ENCODE measurements around the gene TMEM86B.

TMEM86B gene

GRCh38 chr19:55264531-55264930 lies 36.0 kb upstream of the TMEM86B start:
- peaks cover 43% of the 10 kb centered on the region for H3K36me3 Mint-ChIP-seq (ENCODE audit: low read depth)
- intact Hi-C loops (cut with micrococcal nuclease): no loop called here
- no peak overlapping the region for H3K4me3 Mint-ChIP-seq
- H3K27me3 Mint-ChIP-seq: no peaks in the 10 kb centered on the region
- peaks cover 2% of the 10 kb centered on the region for H3K4me1 Mint-ChIP-seq (ENCODE audit: low read depth)
- no peak overlapping the region for H3K27ac Mint-ChIP-seq
- peaks cover 17% of the 10 kb centered on the region for H3K9me3 Mint-ChIP-seq

- intact Hi-C loops (cut with micrococcal nuclease): no loop called here
- peaks cover 39% of the 10 kb centered on the region for H3K36me3 Mint-ChIP-seq (ENCODE audit: low read depth)
- peaks cover 13% of the 10 kb centered on the region for H3K4me1 Mint-ChIP-seq (ENCODE audit: low read depth)
- peaks cover 17% of the 10 kb centered on the region for H3K9me3 Mint-ChIP-seq
- no peak overlapping the region for H3K27ac Mint-ChIP-seq
- no peaks in the 10 kb centered on the region for H3K27me3 Mint-ChIP-seq
- no peak overlapping the region for H3K4me3 Mint-ChIP-seq
Observed at GRCh38 chr19:55262359-55262758, 33.8 kb upstream of the TMEM86B start.

GRCh38 chr19:55261671-55262126 lies 33.1 kb upstream of the TMEM86B start:
- H3K4me1 Mint-ChIP-seq (ENCODE audit: low read depth): peaks cover 20% of the 10 kb centered on the region
- H3K27ac Mint-ChIP-seq: no peak overlapping the region
- H3K27me3 Mint-ChIP-seq: no peaks in the 10 kb centered on the region
- peaks cover 42% of the 10 kb centered on the region for H3K36me3 Mint-ChIP-seq (ENCODE audit: low read depth)
- H3K4me3 Mint-ChIP-seq: no peak overlapping the region
- intact Hi-C loops (cut with micrococcal nuclease): no loop called here
- H3K9me3 Mint-ChIP-seq: peaks cover 16% of the 10 kb centered on the region

GRCh38 chr19:55259540-55260210 lies 31.1 kb upstream of the TMEM86B start:
- peak overlapping the region; percentile 77 for H3K4me3 Mint-ChIP-seq
- H3K9me3 Mint-ChIP-seq: peaks cover 7% of the 10 kb centered on the region
- H3K27ac Mint-ChIP-seq: peak overlapping the region; percentile 91
- intact Hi-C loops (cut with micrococcal nuclease): loop anchor here (1.0 kb wide), 2 partner anchors 21 to 43 kb away; partner anchors contain the start of gene HSPBP1
- peaks cover 40% of the 10 kb centered on the region for H3K4me1 Mint-ChIP-seq (ENCODE audit: low read depth)
- no peaks in the 10 kb centered on the region for H3K27me3 Mint-ChIP-seq
- peaks cover 42% of the 10 kb centered on the region for H3K36me3 Mint-ChIP-seq (ENCODE audit: low read depth)

GRCh38 chr19:55258828-55259539 lies 30.4 kb upstream of the TMEM86B start, which contains the start of gene PPP6R1:
PPP6R1 (minus strand) TSS chr19:55259017; CDS start chr19:55247103, 11,914 bp downstream.
- Mint-ChIP-seq H3K27me3 (no peaks in the 10 kb centered on the region), H3K4me1 (ENCODE audit: low read depth) (peaks cover 47% of the 10 kb centered on the region), H3K4me3 (peak within 1 kb of the TSS; percentile 93), H3K9me3 (peaks cover 7% of the 10 kb centered on the region), H3K36me3 (ENCODE audit: low read depth) (peaks cover 48% of the 10 kb centered on the region), H3K27ac (peak within 1 kb of the TSS; percentile 91)
- intact Hi-C loops (cut with micrococcal nuclease): loop anchor here (1.0 kb wide), 2 partner anchors 21 to 43 kb away; partner anchors contain the start of gene HSPBP1

- Mint-ChIP-seq H3K9me3 (peaks cover 7% of the 10 kb centered on the region), H3K36me3 (ENCODE audit: low read depth) (peaks cover 48% of the 10 kb centered on the region), H3K27me3 (no peaks in the 10 kb centered on the region), H3K4me3 (peak overlapping the region; percentile 77), H3K27ac (peak overlapping the region; percentile 91), H3K4me1 (ENCODE audit: low read depth) (peaks cover 52% of the 10 kb centered on the region)
- intact Hi-C loops (cut with micrococcal nuclease): no loop called here
Observed at GRCh38 chr19:55258476-55258827, 29.9 kb upstream of the TMEM86B start.

GRCh38 chr19:55257461-55258420 lies 29.2 kb upstream of the TMEM86B start:
- peak overlapping the region; percentile 91 for H3K27ac Mint-ChIP-seq
- H3K27me3 Mint-ChIP-seq: no peaks in the 10 kb centered on the region
- H3K9me3 Mint-ChIP-seq: peaks cover 7% of the 10 kb centered on the region
- peaks cover 59% of the 10 kb centered on the region for H3K4me1 Mint-ChIP-seq (ENCODE audit: low read depth)
- H3K4me3 Mint-ChIP-seq: peak overlapping the region; percentile 93
- intact Hi-C loops (cut with micrococcal nuclease): no loop called here
- H3K36me3 Mint-ChIP-seq (ENCODE audit: low read depth): peaks cover 46% of the 10 kb centered on the region

- H3K9me3 Mint-ChIP-seq: peaks cover 1% of the 10 kb centered on the region
- intact Hi-C loops (cut with micrococcal nuclease): no loop called here
- H3K4me1 Mint-ChIP-seq (ENCODE audit: low read depth): peaks cover 65% of the 10 kb centered on the region
- no peaks in the 10 kb centered on the region for H3K27me3 Mint-ChIP-seq
- peak overlapping the region; percentile 91 for H3K27ac Mint-ChIP-seq
- H3K36me3 Mint-ChIP-seq (ENCODE audit: low read depth): peaks cover 40% of the 10 kb centered on the region
- peak overlapping the region; percentile 93 for H3K4me3 Mint-ChIP-seq
Observed at GRCh38 chr19:55256562-55257460, 28.2 kb upstream of the TMEM86B start.

- peak overlapping the region; percentile 91 for H3K27ac Mint-ChIP-seq
- peaks cover 75% of the 10 kb centered on the region for H3K4me1 Mint-ChIP-seq (ENCODE audit: low read depth)
- no peaks in the 10 kb centered on the region for H3K27me3 Mint-ChIP-seq
- intact Hi-C loops (cut with micrococcal nuclease): no loop called here
- H3K4me3 Mint-ChIP-seq: peak overlapping the region; percentile 93
- peaks cover 48% of the 10 kb centered on the region for H3K36me3 Mint-ChIP-seq (ENCODE audit: low read depth)
- no peaks in the 10 kb centered on the region for H3K9me3 Mint-ChIP-seq
Observed at GRCh38 chr19:55255618-55256423, 27.3 kb upstream of the TMEM86B start.

GRCh38 chr19:55254625-55254977 lies 26.0 kb upstream of the TMEM86B start:
- Mint-ChIP-seq H3K27ac (peak overlapping the region; percentile 91), H3K4me1 (ENCODE audit: low read depth) (peaks cover 85% of the 10 kb centered on the region), H3K27me3 (no peaks in the 10 kb centered on the region), H3K4me3 (peak overlapping the region; percentile 93), H3K36me3 (ENCODE audit: low read depth) (peaks cover 60% of the 10 kb centered on the region), H3K9me3 (no peaks in the 10 kb centered on the region)
- intact Hi-C loops (cut with micrococcal nuclease): no loop called here

- H3K36me3 Mint-ChIP-seq (ENCODE audit: low read depth): peaks cover 63% of the 10 kb centered on the region
- intact Hi-C loops (cut with micrococcal nuclease): no loop called here
Observed at GRCh38 chr19:55253842-55254624, 25.5 kb upstream of the TMEM86B start.

More at GRCh38 chr19:55253842-55254624, 25.5 kb upstream of the TMEM86B start:
- no peaks in the 10 kb centered on the region for H3K9me3 Mint-ChIP-seq
- peak overlapping the region; percentile 91 for H3K27ac Mint-ChIP-seq
- peaks cover 88% of the 10 kb centered on the region for H3K4me1 Mint-ChIP-seq (ENCODE audit: low read depth)
- no peaks in the 10 kb centered on the region for H3K27me3 Mint-ChIP-seq
- peak overlapping the region; percentile 93 for H3K4me3 Mint-ChIP-seq

All from dendritic cell treated with granulocyte-macrophage colony-stimulating factor and Interleukin-4, amounts not matched to agents 40 ng/mL and 50 ng/mL, for 4 days (primary cell).